GM23248 (cell line): ENCODE data around the gene PLEKHG3.

ENCODE experiments used
- EZH2 ChIP-seq: fragments of 200-600 bp; sonication (generic); IDR thresholded peaks from 2 replicates; pipeline ENCODE4 v1.6.1; 2018; ENCODE audit warnings: antibody characterized with exemption, mild to moderate bottlenecking; ENCODE audit not compliant: insufficient read depth, poor library complexity, severe bottlenecking
- EZH2phosphoT487 ChIP-seq: fragments of 200-600 bp; sonication (generic); IDR thresholded peaks from 2 replicates; pipeline ENCODE4 v1.6.1; 2018; ENCODE audit warnings: antibody characterized with exemption, moderate library complexity, mild to moderate bottlenecking, low read depth; ENCODE audit not compliant: insufficient read depth

DNA sequence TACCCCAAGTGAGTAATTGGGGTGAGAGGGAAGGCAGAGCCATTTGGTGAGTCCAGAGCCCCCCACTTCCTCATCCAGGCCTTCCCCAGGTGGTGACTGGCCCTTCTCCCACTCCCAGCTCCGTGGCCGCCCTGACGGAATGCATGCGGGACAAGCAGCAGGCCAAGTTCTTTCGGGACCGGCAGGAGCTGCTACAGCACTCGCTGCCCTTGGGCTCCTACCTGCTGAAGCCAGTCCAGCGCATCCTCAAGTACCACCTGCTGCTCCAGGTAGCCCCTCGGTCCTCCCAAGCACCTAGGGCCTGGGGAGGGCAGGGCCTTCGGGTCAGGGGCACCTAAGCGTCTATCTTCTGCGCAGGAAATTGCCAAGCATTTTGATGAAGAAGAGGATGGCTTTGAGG, 26.5 kb downstream of the PLEKHG3 start:
- TF ChIP-seq EZH2phosphoT487 (no peak), EZH2 (no peak)
